ENCODE data around the gene FHIP1A. TPM values are rescaled to one million over a fixed set of nuclear protein-coding genes. Genes with fewer than 3 reads are reported as not detected.
"Not testable (repeated sequence)": the region's sequence is repeated elsewhere in the genome, so short reads cannot be mapped to it uniquely, and the experiment has no call there.

FHIP1A gene
- total RNA-seq, 6 donors from 2014 or later = 13.5 to 36.1 (median 20.5) TPM

DNA sequence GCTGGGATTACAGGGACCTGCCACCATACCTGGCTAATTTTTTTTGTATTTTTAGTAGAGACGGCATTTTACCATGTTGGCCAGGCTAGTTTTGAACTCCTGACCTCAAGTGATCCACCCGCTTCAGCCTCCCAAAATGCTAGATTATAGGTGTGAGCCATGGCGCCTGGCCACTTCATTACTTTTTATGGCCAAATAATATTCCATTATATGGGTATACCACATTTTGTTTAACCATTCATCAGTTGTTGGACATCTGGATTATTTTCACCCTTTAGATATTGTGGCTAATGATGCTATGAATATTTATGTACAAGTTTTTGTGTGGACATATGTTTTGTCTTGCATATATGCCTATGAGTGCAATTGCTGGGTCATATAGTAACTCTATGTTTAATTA lies 8.6 kb upstream of the FHIP1A start:
- Histone ChIP-seq H3K4me1 (peaks cover 0 to 4% (median 0%) of the 10 kb centered on the region in 4 donors), H3K9me3 (no peaks in the 10 kb centered on the region), H3K36me3 (no peaks in the 10 kb centered on the region), H3K27ac (no peak overlapping the region), H3K4me3 (no peak overlapping the region), H3K27me3 (no peaks in the 10 kb centered on the region)
- no peak for TF ChIP-seq EP300 (IDR thresholded peaks at IDR 0.05)
- TF ChIP-seq POLR2A (IDR thresholded peaks at IDR 0.05) = no peak
- TF ChIP-seq, protein P1, sequence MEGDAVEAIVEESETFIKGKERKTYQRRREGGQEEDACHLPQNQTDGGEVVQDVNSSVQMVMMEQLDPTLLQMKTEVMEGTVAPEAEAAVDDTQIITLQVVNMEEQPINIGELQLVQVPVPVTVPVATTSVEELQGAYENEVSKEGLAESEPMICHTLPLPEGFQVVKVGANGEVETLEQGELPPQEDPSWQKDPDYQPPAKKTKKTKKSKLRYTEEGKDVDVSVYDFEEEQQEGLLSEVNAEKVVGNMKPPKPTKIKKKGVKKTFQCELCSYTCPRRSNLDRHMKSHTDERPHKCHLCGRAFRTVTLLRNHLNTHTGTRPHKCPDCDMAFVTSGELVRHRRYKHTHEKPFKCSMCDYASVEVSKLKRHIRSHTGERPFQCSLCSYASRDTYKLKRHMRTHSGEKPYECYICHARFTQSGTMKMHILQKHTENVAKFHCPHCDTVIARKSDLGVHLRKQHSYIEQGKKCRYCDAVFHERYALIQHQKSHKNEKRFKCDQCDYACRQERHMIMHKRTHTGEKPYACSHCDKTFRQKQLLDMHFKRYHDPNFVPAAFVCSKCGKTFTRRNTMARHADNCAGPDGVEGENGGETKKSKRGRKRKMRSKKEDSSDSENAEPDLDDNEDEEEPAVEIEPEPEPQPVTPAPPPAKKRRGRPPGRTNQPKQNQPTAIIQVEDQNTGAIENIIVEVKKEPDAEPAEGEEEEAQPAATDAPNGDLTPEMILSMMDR (IDR thresholded peaks at IDR 0.05) = no peak
- TF ChIP-seq POLR2AphosphoS5 (IDR thresholded peaks at IDR 0.05) = no peak
- WGBS, 2 donors = 93 to 100% methylated on average over 3 of the region's 3 CpGs
- DNase-seq = no peak
- ATAC-seq (ENCODE audit: low FRiP score in 2 of 2) = no peak

DNA sequence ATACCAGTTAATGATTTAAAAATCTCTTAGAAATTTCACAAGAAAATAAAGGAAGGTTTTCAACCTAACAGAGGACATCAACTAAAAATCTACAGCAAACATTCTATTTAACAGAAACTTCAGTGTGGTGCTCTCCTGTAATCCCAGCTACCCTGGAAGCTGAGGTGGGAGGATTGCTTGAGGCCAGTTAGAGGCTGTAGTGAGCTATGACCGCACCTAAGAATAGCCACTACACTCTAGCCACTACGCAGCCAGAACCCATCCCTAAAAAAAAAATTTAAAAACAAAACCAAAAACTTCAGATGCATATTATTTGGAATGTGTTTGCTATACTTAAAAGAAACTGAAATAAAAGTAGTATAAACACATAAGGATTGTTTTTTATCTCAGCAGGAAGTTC lies 7.2 kb upstream of the FHIP1A start:
- no peak overlapping the region for H3K27ac ChIP-seq
- 81 to 86% methylated on average over 2 of the region's 2 CpGs for WGBS, 2 donors
- peaks cover 0 to 4% (median 0%) of the 10 kb centered on the region in 4 donors for H3K4me1 ChIP-seq
- TF ChIP-seq, protein P1 (IDR thresholded peaks at IDR 0.05) = no peak
- TF ChIP-seq POLR2AphosphoS5 (IDR thresholded peaks at IDR 0.05) (no peak), EP300 (IDR thresholded peaks at IDR 0.05) (no peak), POLR2A (IDR thresholded peaks at IDR 0.05) (no peak)
- H3K9me3 ChIP-seq = no peaks in the 10 kb centered on the region
- H3K27me3 ChIP-seq = no peaks in the 10 kb centered on the region
- ATAC-seq (ENCODE audit: low FRiP score in 2 of 2) (no peak), DNase-seq (no peak)
- no peak overlapping the region for H3K4me3 ChIP-seq
- no peaks in the 10 kb centered on the region for H3K36me3 ChIP-seq

DNA sequence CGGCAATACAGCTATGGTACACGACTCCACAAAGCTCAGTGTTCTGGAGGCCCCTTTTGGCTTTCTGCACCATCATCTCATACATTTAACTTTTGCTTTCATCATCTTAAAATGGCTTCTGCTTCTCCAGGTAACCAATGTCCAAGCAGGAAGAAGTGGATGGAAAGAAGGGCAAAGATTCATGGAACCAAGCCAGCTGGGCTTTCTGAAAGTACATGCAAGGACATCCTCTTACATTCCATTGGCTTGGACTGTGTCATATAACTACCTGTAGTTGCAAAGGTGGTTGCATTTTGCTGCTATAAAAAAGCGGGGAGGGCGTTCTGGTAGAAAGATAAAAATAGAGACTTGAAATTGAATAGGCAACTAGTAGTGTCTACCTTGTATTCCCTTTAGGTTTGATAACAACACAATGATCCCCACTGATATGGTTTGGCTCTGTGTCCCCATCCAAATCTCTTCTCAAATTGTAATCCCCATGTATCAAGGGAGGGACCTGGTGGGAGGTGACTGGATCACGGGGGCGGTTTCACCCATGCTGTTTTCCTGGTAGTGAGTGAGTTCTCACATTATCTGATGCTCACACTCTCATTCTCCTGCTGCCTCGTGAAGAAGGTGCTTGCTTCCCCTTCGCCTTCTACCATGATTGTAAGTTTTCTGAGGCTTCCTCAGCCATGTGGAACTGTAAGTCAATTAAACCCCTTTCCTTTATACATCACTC lies 6.7 kb upstream of the FHIP1A start:
- H3K4me3 ChIP-seq = no peak overlapping the region
- H3K9me3 ChIP-seq = no peaks in the 10 kb centered on the region
- DNase-seq = no peak
- TF ChIP-seq, protein P1 (IDR thresholded peaks at IDR 0.05) = no peak
- no peak for TF ChIP-seq POLR2AphosphoS5 (IDR thresholded peaks at IDR 0.05)
- TF ChIP-seq POLR2A (IDR thresholded peaks at IDR 0.05) = no peak
- no peak for TF ChIP-seq EP300 (IDR thresholded peaks at IDR 0.05)
- H3K27ac ChIP-seq = no peak overlapping the region
- 66 to 78% methylated on average over 8 of the region's 8 CpGs for WGBS, 2 donors
- no peak for ATAC-seq (ENCODE audit: low FRiP score in 2 of 2)
- H3K4me1 ChIP-seq = peaks cover 0 to 4% (median under 1%) of the 10 kb centered on the region in 4 donors
- H3K36me3 ChIP-seq = no peaks in the 10 kb centered on the region
- H3K27me3 ChIP-seq = no peaks in the 10 kb centered on the region

DNA sequence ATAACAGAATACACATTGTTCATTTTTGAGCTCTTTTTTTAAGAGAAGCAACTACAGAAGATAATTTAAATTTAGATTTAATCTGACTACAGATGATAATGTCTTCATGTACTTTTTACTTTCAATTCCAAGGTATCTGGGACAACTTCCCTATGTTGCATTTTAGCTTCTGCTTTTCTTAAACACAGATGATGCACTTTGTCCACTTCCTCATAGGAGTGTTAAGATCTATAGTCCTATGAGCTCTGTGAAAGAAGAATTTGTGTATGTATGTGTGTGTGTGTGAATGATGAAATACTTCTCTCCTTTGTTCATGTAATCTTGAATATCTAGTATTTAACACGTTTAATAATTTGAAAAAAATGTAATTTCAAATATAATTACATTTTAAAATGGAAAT lies 5.3 kb upstream of the FHIP1A start:
- Histone ChIP-seq H3K9me3 (no peaks in the 10 kb centered on the region), H3K27ac (no peak overlapping the region), H3K36me3 (no peaks in the 10 kb centered on the region), H3K4me1 (peaks cover 0 to 14% (median 10%) of the 10 kb centered on the region in 4 donors), H3K4me3 (no peak overlapping the region), H3K27me3 (no peaks in the 10 kb centered on the region)
- no peak for TF ChIP-seq POLR2A (IDR thresholded peaks at IDR 0.05)
- no peak for TF ChIP-seq POLR2AphosphoS5 (IDR thresholded peaks at IDR 0.05)
- TF ChIP-seq, protein P1 (IDR thresholded peaks at IDR 0.05) = no peak
- TF ChIP-seq EP300 (IDR thresholded peaks at IDR 0.05) = no peak
- WGBS, 2 donors = 56% methylated on average over 1 of the region's 1 CpG
- ATAC-seq (ENCODE audit: low FRiP score in 2 of 2) (no peak), DNase-seq (no peak)

DNA sequence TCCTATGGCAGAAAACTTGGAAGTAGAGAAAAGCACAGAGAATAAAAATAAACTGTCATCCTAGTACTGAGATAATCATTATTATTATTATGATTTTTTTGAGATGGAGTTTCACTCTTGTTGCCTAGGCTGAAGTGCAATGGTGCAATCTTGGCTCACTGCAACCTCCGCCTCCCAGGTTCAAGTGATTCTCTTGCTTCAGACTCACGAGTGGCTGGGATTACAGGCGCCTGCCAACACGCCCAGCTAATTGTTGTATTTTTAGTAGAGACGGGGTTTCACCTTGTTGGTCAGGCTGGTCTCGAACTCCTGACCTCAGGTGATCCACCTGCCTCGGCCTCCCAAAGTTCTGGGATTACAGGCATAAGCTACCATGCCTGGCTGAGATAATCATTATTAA lies 4.2 kb upstream of the FHIP1A start:
- H3K9me3 ChIP-seq; H3K36me3 ChIP-seq; H3K4me3 ChIP-seq; ATAC-seq (ENCODE audit: low FRiP score in 2 of 2); H3K27me3 ChIP-seq; H3K27ac ChIP-seq: not testable (repeated sequence)
- WGBS, 2 donors = 63 to 83% methylated on average over 7 of the region's 7 CpGs
- DNase-seq = peak in 1 of 2 donors; percentile 59
- peaks cover 5 to 21% (median 17%) of the 10 kb centered on the region in 4 donors for H3K4me1 ChIP-seq

Measured in upper lobe of left lung (tissue), 6 donors.